ENCODE data around the gene SMARCAL1. TPM values are rescaled to one million over a fixed set of nuclear protein-coding genes. Genes with fewer than 3 reads are reported as not detected.

Gene SMARCAL1
- total and polyA plus RNA-seq, 2 experiments from 2014 or later = 18.8 to 19.9 TPM

DNA sequence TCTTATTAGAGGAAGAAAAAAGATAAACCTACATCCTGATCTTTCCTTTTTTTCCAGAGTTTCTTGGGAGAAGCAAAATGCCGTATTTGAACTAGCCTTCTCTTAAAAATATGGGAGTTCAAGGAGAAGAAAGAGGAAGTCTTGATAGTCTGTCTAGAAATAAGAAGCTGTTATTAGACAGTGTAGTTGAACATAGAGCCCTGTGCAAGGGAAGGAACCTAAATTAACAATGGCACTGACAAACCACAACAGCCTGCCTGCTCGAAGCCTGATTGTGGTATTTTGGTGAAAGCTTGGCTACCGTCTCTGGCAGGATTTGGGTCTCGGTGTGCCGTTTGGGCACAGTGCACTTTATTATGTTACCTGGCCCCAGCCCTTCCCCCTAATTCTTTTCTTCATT lies 17.1 kb downstream of the SMARCAL1 start:
- no peaks in the 10 kb centered on the region for H3K9me3 ChIP-seq (ENCODE audit: low read depth)
- no peaks in the 10 kb centered on the region for H3K36me3 ChIP-seq (replicated peaks; ENCODE audit: insufficient read depth, low read depth)
- H3K4me1 ChIP-seq (ENCODE audit: insufficient read depth) = no peaks in the 10 kb centered on the region
- H3K79me2 ChIP-seq = no peaks in the 10 kb centered on the region
- H3K4me3 ChIP-seq = no peak overlapping the region
- no peaks in the 10 kb centered on the region for H3K27me3 ChIP-seq
- TF ChIP-seq, protein P1, sequence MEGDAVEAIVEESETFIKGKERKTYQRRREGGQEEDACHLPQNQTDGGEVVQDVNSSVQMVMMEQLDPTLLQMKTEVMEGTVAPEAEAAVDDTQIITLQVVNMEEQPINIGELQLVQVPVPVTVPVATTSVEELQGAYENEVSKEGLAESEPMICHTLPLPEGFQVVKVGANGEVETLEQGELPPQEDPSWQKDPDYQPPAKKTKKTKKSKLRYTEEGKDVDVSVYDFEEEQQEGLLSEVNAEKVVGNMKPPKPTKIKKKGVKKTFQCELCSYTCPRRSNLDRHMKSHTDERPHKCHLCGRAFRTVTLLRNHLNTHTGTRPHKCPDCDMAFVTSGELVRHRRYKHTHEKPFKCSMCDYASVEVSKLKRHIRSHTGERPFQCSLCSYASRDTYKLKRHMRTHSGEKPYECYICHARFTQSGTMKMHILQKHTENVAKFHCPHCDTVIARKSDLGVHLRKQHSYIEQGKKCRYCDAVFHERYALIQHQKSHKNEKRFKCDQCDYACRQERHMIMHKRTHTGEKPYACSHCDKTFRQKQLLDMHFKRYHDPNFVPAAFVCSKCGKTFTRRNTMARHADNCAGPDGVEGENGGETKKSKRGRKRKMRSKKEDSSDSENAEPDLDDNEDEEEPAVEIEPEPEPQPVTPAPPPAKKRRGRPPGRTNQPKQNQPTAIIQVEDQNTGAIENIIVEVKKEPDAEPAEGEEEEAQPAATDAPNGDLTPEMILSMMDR (IDR thresholded peaks at IDR 0.05; ENCODE audit: poor library complexity) = no peak
- TF ChIP-seq EZH2phosphoT487 (IDR thresholded peaks at IDR 0.05; ENCODE audit: low read depth, severe bottlenecking, unreplicated experiment) = no peak
- TF ChIP-seq EZH2 (IDR thresholded peaks at IDR 0.05; ENCODE audit: borderline replicate concordance) = no peak
- H2AFZ ChIP-seq = no peak overlapping the region
- 98% methylated on average over 5 of the region's 5 CpGs for WGBS (ENCODE audit: low lambda C conversion rate, missing lambda C conversion rate)
- no peak overlapping the region for H3K27ac ChIP-seq
- no peaks in the 10 kb centered on the region for H3K9me2 ChIP-seq (replicated peaks; ENCODE audit: insufficient read depth)
- no peaks in the 10 kb centered on the region for H4K20me1 ChIP-seq (ENCODE audit: insufficient read depth, poor library complexity, severe bottlenecking)
- no peak for DNase-seq (ENCODE audit: low spot score)
- no peak overlapping the region for H3K4me2 ChIP-seq

DNA sequence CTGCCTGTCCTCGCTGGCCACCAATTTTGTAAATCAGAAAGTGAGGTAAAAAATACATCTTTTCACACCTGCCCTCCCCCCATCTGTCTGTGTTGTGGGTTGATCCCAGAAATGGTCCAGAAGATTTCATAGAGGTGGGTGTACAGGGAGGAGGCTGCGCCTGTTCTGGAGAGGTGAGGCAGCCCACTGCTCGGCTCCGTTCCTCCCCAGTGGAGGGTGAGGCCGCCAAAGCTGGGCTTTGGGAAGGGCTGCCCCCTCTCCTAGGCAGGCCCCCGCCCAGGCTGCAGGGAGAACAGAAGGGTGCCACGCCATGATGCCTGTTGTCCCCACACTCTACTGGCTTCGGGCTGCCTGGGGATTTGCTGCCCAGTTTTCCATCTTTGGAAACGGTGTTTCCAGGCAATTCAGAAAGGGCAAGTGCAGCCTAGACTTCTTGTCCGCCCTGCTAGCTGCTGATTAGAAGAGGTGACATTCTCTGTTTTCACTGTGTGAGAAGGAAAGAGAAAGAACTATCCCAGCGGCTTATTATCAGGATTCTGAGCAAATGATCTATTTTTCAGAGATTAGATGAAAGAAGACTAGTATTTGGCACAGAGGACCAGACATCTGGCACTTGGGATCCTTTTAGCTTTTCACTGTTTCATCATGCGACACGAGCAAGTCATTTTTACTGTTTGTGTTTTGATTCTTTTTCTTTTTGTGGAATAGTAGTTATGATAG lies 18.7 kb downstream of the SMARCAL1 start:
- H3K27ac ChIP-seq = no peak overlapping the region
- H3K4me3 ChIP-seq = no peak overlapping the region
- no peaks in the 10 kb centered on the region for H3K36me3 ChIP-seq (replicated peaks; ENCODE audit: insufficient read depth, low read depth)
- no peak overlapping the region for H2AFZ ChIP-seq
- H3K4me2 ChIP-seq = no peak overlapping the region
- H3K27me3 ChIP-seq = no peaks in the 10 kb centered on the region
- TF ChIP-seq, protein P1 (IDR thresholded peaks at IDR 0.05; ENCODE audit: poor library complexity) = no peak
- TF ChIP-seq EZH2phosphoT487 (IDR thresholded peaks at IDR 0.05; ENCODE audit: low read depth, severe bottlenecking, unreplicated experiment) = no peak
- no peak for TF ChIP-seq EZH2 (IDR thresholded peaks at IDR 0.05; ENCODE audit: borderline replicate concordance)
- H3K9me2 ChIP-seq (replicated peaks; ENCODE audit: insufficient read depth) = no peaks in the 10 kb centered on the region
- no peak for DNase-seq (ENCODE audit: low spot score)
- no peaks in the 10 kb centered on the region for H3K9me3 ChIP-seq (ENCODE audit: low read depth)
- H3K79me2 ChIP-seq = no peaks in the 10 kb centered on the region
- no peaks in the 10 kb centered on the region for H3K4me1 ChIP-seq (ENCODE audit: insufficient read depth)
- 91% methylated on average over 13 of the region's 13 CpGs for WGBS (ENCODE audit: low lambda C conversion rate, missing lambda C conversion rate)
- no peaks in the 10 kb centered on the region for H4K20me1 ChIP-seq (ENCODE audit: insufficient read depth, poor library complexity, severe bottlenecking)

DNA sequence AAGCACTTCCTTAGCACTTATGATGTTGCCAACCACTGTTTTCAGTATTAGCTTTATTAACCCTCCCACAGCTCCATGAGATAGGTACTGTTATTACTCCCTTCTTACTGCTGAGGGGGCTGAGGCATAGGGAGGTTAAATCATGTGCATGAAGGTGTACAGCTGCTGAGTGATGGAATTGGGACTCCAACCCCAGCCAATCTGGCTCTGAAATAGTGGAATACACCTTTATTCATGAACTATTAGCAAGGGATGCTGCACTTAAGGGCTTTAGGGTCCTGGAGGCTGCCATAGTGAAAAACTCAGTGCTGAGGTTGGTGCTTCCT lies 19.2 kb downstream of the SMARCAL1 start:
- H3K4me1 ChIP-seq (ENCODE audit: insufficient read depth) = no peaks in the 10 kb centered on the region
- H3K9me2 ChIP-seq (replicated peaks; ENCODE audit: insufficient read depth) = no peaks in the 10 kb centered on the region
- H3K27me3 ChIP-seq = no peaks in the 10 kb centered on the region
- H2AFZ ChIP-seq = no peak overlapping the region
- no peaks in the 10 kb centered on the region for H3K9me3 ChIP-seq (ENCODE audit: low read depth)
- TF ChIP-seq EZH2 (IDR thresholded peaks at IDR 0.05; ENCODE audit: borderline replicate concordance) = no peak
- TF ChIP-seq EZH2phosphoT487 (IDR thresholded peaks at IDR 0.05; ENCODE audit: low read depth, severe bottlenecking, unreplicated experiment) = no peak
- TF ChIP-seq, protein P1 (IDR thresholded peaks at IDR 0.05; ENCODE audit: poor library complexity) = no peak
- H3K4me3 ChIP-seq = no peak overlapping the region
- no peak for DNase-seq (ENCODE audit: low spot score)
- H3K36me3 ChIP-seq (replicated peaks; ENCODE audit: insufficient read depth, low read depth) = no peaks in the 10 kb centered on the region
- no peaks in the 10 kb centered on the region for H3K79me2 ChIP-seq
- H4K20me1 ChIP-seq (ENCODE audit: insufficient read depth, poor library complexity, severe bottlenecking) = no peaks in the 10 kb centered on the region
- H3K27ac ChIP-seq = no peak overlapping the region
- no peak overlapping the region for H3K4me2 ChIP-seq

All from hepatocyte (in vitro differentiated cells).